Ascending aorta (tissue), 2 donors: ENCODE measurements around the gene LYL1. TPM values are rescaled to one million over a fixed set of nuclear protein-coding genes. Genes with fewer than 3 reads are reported as not detected.
A peak's percentile ranks its signal among the peaks of the same experiment; 100 is the strongest.

Experiments used
- DNase-seq, 2 donors: peaks; one replicate each; pipeline ENCODE4 v3.0.0-alpha.2; 2019; ENCODE audit warnings: low spot score in 2 of 2
- H3K27ac ChIP-seq, 2 donors: fragments of 200-600 bp; sonication (generic); one replicate each; pipeline ENCODE4 v1.5.1; 2016 to 2017; ENCODE audit warnings: mild to moderate bottlenecking in 1 of 2
- H3K27me3 ChIP-seq: fragments of 200-600 bp; sonication (generic); one replicate; pipeline ENCODE4 v1.5.1; 2017
- H3K36me3 ChIP-seq, 2 donors: fragments of 200-600 bp; sonication (generic); one replicate each; pipeline ENCODE4 v1.5.1; 2016
- H3K4me1 ChIP-seq, 2 donors: fragments of 200-600 bp; sonication (generic); one replicate each; pipeline ENCODE4 v1.5.1; 2016 to 2017; ENCODE audit warnings: mild to moderate bottlenecking in 1 of 2
- H3K4me3 ChIP-seq, 2 donors: fragments of 200-600 bp; sonication (generic); one replicate each; pipeline ENCODE4 v1.5.1; 2016 to 2017; ENCODE audit warnings: mild to moderate bottlenecking in 1 of 2
- H3K9me3 ChIP-seq, 2 donors: fragments of 200-600 bp; sonication (generic); one replicate each; pipeline ENCODE4 v1.5.1; 2016
- intact Hi-C: fragments of 100-400 bp; cut with DNase I; formaldehyde crosslinking; loops from one replicate; pipeline ENCODE4 v1.15.1; 2023
- total RNA-seq: library from RNA; depleted of rRNA; stranded (reverse); fragments of >200 nt; gene quantifications from one replicate; pipeline ENCODE4 v1.1.0, GENCODE V29; 2016
- TF ChIP-seq, protein P1 (sequence below), 3 experiments: fragments of 200-600 bp in 2 of 3; fragments of 450-650 bp in 1 of 3; sonication (generic) in 2 of 3; IDR thresholded peaks; one replicate each; pipeline ENCODE4 v1.5.1; 2016 to 2019; ENCODE audit warnings: antibody characterized with exemption in 3 of 3, mild to moderate bottlenecking in 1 of 3, moderate library complexity in 1 of 3

Gene LYL1
- total RNA-seq, 1 donor from 2014 or later = 46.7 TPM

DNA sequence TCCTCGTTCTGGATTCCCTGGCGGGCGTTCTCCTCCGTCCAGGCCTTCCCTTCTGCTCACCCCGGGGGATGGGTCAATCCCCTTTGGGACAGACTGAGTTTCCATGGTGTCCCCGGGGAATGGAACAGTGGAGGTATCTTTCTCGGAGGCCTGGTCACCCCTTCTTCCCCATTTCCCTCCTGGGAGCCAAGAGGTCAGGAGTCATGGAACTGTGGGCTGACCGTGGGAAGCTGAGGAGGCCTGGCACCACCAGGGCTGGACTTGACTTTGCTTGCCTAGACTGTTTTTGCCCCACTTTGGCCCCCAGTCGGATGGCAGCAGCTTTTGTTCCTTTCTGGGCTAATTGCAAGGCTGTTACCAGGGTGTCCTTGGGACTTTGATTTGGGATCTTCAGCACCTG is 17.4 kb upstream of the LYL1 start:
- no peaks in the 10 kb centered on the region for H3K36me3 ChIP-seq
- TF ChIP-seq, protein P1, sequence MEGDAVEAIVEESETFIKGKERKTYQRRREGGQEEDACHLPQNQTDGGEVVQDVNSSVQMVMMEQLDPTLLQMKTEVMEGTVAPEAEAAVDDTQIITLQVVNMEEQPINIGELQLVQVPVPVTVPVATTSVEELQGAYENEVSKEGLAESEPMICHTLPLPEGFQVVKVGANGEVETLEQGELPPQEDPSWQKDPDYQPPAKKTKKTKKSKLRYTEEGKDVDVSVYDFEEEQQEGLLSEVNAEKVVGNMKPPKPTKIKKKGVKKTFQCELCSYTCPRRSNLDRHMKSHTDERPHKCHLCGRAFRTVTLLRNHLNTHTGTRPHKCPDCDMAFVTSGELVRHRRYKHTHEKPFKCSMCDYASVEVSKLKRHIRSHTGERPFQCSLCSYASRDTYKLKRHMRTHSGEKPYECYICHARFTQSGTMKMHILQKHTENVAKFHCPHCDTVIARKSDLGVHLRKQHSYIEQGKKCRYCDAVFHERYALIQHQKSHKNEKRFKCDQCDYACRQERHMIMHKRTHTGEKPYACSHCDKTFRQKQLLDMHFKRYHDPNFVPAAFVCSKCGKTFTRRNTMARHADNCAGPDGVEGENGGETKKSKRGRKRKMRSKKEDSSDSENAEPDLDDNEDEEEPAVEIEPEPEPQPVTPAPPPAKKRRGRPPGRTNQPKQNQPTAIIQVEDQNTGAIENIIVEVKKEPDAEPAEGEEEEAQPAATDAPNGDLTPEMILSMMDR (IDR thresholded peaks at IDR 0.05) = no peak
- H3K27me3 ChIP-seq = no peaks in the 10 kb centered on the region
- no peak for DNase-seq
- intact Hi-C loops = no loop called here
- H3K9me3 ChIP-seq = no peaks in the 10 kb centered on the region
- peak overlapping the region in 1 of 2 donors; percentile 92 for H3K4me3 ChIP-seq
- H3K4me1 ChIP-seq = peaks cover 5 to 29% of the 10 kb centered on the region in 2 donors
- peak overlapping the region in 1 of 2 donors; percentile 4 for H3K27ac ChIP-seq

DNA sequence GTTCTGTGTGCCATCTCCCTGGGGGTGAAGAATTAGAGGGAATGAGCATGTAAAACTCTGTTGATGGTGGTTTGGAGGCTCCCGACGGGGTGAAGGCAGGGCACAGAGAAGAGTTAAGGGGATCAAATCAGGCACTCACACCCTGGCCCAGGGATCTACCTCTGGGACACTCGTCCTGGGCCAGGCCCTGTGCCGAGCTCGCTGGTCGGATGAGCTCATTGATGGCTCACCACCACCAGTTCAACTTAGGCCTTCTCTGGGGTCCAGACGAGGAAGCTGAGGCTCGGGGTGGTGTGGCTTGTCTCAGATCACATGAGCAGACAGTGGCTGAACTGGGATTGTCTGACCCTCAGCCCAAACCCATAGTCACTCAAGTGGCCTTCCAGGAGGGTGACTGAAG is 17.0 kb upstream of the LYL1 start:
- Histone ChIP-seq H3K4me1 (peaks cover 5 to 29% of the 10 kb centered on the region in 2 donors), H3K27ac (peak overlapping the region in 1 of 2 donors; percentile 4), H3K36me3 (no peaks in the 10 kb centered on the region), H3K4me3 (peak overlapping the region in 1 of 2 donors; percentile 92), H3K9me3 (no peaks in the 10 kb centered on the region), H3K27me3 (no peaks in the 10 kb centered on the region)
- intact Hi-C loops = loop anchor here (5.0 kb wide), 1 partner anchor 613 kb away; no protein-coding TSS in a partner anchor
- DNase-seq = no peak
- TF ChIP-seq, protein P1 (IDR thresholded peaks at IDR 0.05) = no peak

DNA sequence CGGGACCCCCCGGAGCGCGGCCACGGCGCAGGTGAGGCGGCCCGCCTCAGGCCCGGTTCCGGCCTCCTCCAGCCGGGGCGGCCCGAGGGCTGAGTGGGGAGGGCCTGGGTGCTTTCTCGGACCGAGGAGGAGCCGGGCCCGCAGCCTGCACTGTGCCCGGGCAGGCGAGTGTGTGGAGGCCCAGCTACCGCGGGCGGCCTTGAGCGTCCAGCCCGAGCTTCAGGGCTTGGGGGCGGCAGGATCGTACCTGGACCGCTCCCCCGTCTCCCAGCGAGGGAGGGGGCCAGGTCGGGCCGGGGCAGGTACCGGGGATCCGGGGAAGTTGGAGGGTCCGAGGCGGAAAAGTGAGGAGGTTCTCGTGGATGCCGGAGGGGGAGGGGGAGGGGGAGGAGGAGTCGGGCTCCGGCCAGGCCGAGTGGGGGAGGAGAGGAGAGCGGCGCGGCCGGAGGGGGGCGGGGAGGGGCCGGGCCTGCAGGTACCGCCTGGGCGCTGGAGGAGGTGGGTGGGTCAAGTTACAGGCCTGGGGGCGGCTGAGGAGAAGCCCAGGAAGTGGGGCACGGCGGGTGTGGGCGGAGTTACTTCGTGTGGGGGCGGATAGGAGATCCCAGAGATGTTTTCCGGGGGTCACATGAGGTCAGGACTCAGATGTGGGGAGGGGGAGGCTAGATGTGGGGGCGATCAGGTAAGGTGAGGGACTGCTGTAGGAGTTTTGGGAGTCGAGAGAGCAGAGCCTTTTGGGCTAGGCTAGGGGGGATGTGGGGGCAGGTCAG is 16.0 kb upstream of the LYL1 start:
- no peaks in the 10 kb centered on the region for H3K27me3 ChIP-seq
- H3K36me3 ChIP-seq = peaks cover 0 to 6% of the 10 kb centered on the region in 2 donors
- no peak for DNase-seq
- no peak overlapping the region for H3K27ac ChIP-seq
- intact Hi-C loops = loop anchor here (5.0 kb wide), 1 partner anchor 614 kb away; no protein-coding TSS in a partner anchor
- peaks cover 5 to 29% of the 10 kb centered on the region in 2 donors for H3K4me1 ChIP-seq
- H3K9me3 ChIP-seq = no peaks in the 10 kb centered on the region
- TF ChIP-seq, protein P1 (IDR thresholded peaks at IDR 0.05) = no peak
- H3K4me3 ChIP-seq = peak overlapping the region; percentile 92 to 100

DNA sequence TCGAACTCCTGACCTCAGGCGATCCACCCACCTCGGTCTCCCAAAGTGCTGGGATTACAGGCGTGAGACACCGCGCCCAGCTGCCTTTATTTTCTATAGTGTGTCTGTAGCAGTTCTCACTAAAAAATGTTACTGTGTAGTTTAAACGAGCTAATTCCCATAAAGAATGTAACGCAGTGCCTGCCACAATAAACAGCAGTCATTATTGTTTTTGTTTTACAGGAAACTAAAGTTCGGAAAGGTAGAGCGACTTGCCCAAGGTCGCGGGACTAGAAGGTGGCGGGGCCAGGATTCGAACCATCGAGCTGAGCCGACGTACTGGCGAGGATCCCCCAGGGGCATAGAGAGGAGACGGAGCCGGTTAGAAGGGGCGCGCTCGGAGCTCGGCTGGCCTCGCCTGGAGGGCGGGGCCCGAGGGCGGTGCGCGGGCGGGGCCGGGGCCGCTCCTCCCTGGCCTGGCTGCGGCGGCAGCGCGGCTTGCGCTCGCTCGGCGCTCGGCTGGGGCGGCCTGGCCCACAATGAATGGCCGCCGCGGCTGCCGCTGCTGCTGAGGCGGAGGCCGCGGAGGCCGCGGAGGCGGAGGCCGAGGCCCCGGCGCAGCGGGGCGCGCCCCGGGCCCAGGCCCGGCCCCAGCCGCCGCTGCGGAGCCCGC is 15.2 kb upstream of the LYL1 start, which contains the start of gene NACC1:
TSS of gene NACC1 (plus strand) at position 493 of the 652 bp plus-strand sequence. CDS start 16,944 bp downstream, outside the sequence.
- Histone ChIP-seq H3K36me3 (peaks cover under 1 to 6% of the 10 kb centered on the region in 2 donors), H3K27me3 (no peaks in the 10 kb centered on the region), H3K9me3 (no peaks in the 10 kb centered on the region), H3K27ac (peak within 1 kb of the TSS; percentile 57 to 61), H3K4me3 (peak within 1 kb of the TSS; percentile 94 to 100), H3K4me1 (peaks cover 5 to 29% of the 10 kb centered on the region in 2 donors)
- TF ChIP-seq, protein P1 (IDR thresholded peaks at IDR 0.05) = no peak
- peak; percentile 56 to 94 for DNase-seq
- intact Hi-C loops = loop anchor here (1.0 to 5.0 kb wide), 2 partner anchors 32 to 614 kb away; partner anchors contain the start of genes IER2 and STX10

DNA sequence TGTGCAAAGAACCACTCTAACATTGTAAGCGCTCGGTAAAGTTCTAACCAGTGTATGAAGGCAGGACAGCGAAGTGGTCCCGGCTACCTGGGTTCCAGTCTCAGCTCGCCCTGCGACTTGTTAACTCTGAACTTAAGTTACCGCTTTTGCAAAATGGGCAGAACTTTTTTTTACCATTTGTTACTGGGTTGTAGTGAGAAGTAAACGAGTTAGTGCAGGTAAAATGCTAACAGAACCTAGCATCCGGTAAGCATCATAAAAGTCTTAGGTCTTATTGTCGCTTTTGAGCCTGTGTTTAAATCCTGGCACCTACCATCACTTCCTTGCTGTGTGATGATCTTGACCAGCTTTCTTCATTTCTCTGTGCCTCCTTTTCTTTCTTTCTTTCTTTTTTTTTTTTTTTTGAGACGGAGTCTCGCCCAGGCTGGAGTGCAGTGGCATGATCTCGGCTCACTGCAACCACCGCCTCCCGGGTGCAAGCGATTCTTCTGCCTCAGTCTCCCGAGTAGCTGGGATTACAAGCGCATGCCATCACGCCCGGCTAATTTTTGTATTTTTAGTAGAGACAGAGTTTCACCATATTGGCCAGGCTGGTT is 14.6 kb upstream of the LYL1 start:
- Histone ChIP-seq H3K27ac (peak overlapping the region; percentile 57 to 61), H3K4me3 (peak overlapping the region; percentile 91 to 94), H3K4me1 (peaks cover 5 to 29% of the 10 kb centered on the region in 2 donors), H3K36me3 (peaks cover 6% of the 10 kb centered on the region in 2 donors), H3K27me3 (no peaks in the 10 kb centered on the region), H3K9me3 (no peaks in the 10 kb centered on the region)
- TF ChIP-seq, protein P1 (IDR thresholded peaks at IDR 0.05) = no peak
- DNase-seq = no peak
- intact Hi-C loops = loop anchor here (1.0 to 5.0 kb wide), 2 partner anchors 33 to 615 kb away; partner anchors contain the start of genes IER2 and STX10
